Keratinocyte (primary cell): ENCODE data around the gene SAMD4A. TPM values are rescaled to one million over a fixed set of nuclear protein-coding genes. Genes with fewer than 3 reads are reported as not detected.
A peak's percentile ranks its signal among the peaks of the same experiment; 100 is the strongest.

Experiments used
- DNase-seq: peaks from one replicate; pipeline ENCODE4 v3.0.0-alpha.2; 2011; ENCODE audit warnings: low read depth, missing footprints, low spot score
- FAIRE-seq: peaks from 2 replicates; lab custom pipeline; 2011; peaks lifted over from hg19 to GRCh38; lab: Jason Lieb, UNC
- H2AFZ ChIP-seq: 2 replicates; pipeline ENCODE4 v1.6.0; 2012; ENCODE audit warnings: low read length, control low read depth, inconsistent platforms; ENCODE audit not compliant: control insufficient read depth
- H3K27ac ChIP-seq: 2 replicates; pipeline ENCODE4 v1.5.1; 2011; ENCODE audit warnings: low read length; ENCODE audit not compliant: control insufficient read depth, insufficient read depth
- H3K27me3 ChIP-seq: 3 replicates; pipeline ENCODE4 v1.6.0; 2011; ENCODE audit warnings: low read length; ENCODE audit not compliant: control insufficient read depth, insufficient read depth; ENCODE audit errors: extremely low read depth
- H3K36me3 ChIP-seq, 2 experiments: 2 replicates in 1 of 2; 3 replicates in 1 of 2; pipeline ENCODE4 v1.5.1; 2011; ENCODE audit warnings: low read length in 2 of 2, mild to moderate bottlenecking in 1 of 2; ENCODE audit not compliant: control insufficient read depth in 2 of 2, insufficient read depth in 2 of 2; ENCODE audit errors: extremely low read depth in 1 of 2
- H3K4me1 ChIP-seq: 3 replicates; pipeline ENCODE4 v1.5.1; 2011; ENCODE audit warnings: low read length; ENCODE audit not compliant: control insufficient read depth, insufficient read depth; ENCODE audit errors: extremely low read depth
- H3K4me2 ChIP-seq: 3 replicates; pipeline ENCODE4 v1.6.0; 2011; ENCODE audit warnings: low read depth, low read length; ENCODE audit not compliant: control insufficient read depth, insufficient read depth; ENCODE audit errors: extremely low read depth
- H3K4me3 ChIP-seq, 3 experiments: fragments of 200-600 bp in 1 of 3; sonication (generic) in 1 of 3; 2 replicates in 2 of 3; 3 replicates in 1 of 3; pipeline ENCODE4 v1.5.1; 2011 to 2016; ENCODE audit warnings: low read length in 3 of 3, mild to moderate bottlenecking in 3 of 3, control low read depth in 2 of 3, inconsistent platforms in 1 of 3, low read depth in 1 of 3, mixed read lengths in 1 of 3, mixed run types in 1 of 3, moderate library complexity in 1 of 3; ENCODE audit not compliant: control insufficient read depth in 2 of 3, insufficient read depth in 2 of 3; ENCODE audit errors: extremely low read depth in 1 of 3
- H3K79me2 ChIP-seq: 2 replicates; pipeline ENCODE4 v1.6.0; 2012; ENCODE audit warnings: low read length; ENCODE audit not compliant: control insufficient read depth, insufficient read depth
- H3K9ac ChIP-seq: 3 replicates; pipeline ENCODE4 v1.6.0; 2011; ENCODE audit warnings: low read length; ENCODE audit not compliant: control insufficient read depth, insufficient read depth; ENCODE audit errors: extremely low read depth
- H3K9me1 ChIP-seq: 3 replicates; pipeline ENCODE4 v1.6.0; 2011; ENCODE audit warnings: low read length; ENCODE audit not compliant: control insufficient read depth, insufficient read depth; ENCODE audit errors: extremely low read depth
- H3K9me3 ChIP-seq: 2 replicates; pipeline ENCODE4 v1.5.1; 2012; ENCODE audit warnings: low read depth, low read length; ENCODE audit not compliant: control insufficient read depth
- H4K20me1 ChIP-seq: 3 replicates; pipeline ENCODE4 v1.6.0; 2011; ENCODE audit warnings: low read length; ENCODE audit not compliant: control insufficient read depth, insufficient read depth; ENCODE audit errors: extremely low read depth
- EZH2 ChIP-seq: IDR thresholded peaks from one replicate; pipeline ENCODE4 v1.6.1; 2012; ENCODE audit warnings: inconsistent platforms, mild to moderate bottlenecking, low read length, moderate library complexity
- dilution Hi-C: fragments of 300-500 bp; cut with MboI; formaldehyde crosslinking; loops from one replicate; pipeline ENCODE4 v1.7.0; 2020; ENCODE audit warnings: low sequenced_read_pairs; ENCODE audit not compliant: extremely low pct_ligation_motif_present
- polyA plus RNA-seq, 5 experiments: library from polyadenylated mRNA; depleted of rRNA in 3 of 5; stranded (reverse) in 3 of 5; stranded (forward) in 1 of 5; unstranded in 1 of 5; fragments of >200 nt; gene quantifications; 1 replicate in 1 of 5; 2 replicates in 3 of 5; 3 replicates in 1 of 5; pipeline versions ENCODE4 v1.2.1 to v1.2.3, GENCODE V29; 2011 to 2012; ENCODE audit warnings: missing spikeins in 2 of 5, low read depth in 1 of 5, low replicate concordance in 1 of 5
- TF ChIP-seq, protein P1 (sequence below), 3 experiments: IDR thresholded peaks in 1 of 3; conservative IDR thresholded peaks in 1 of 3; optimal IDR thresholded peaks in 1 of 3; 2 replicates in 2 of 3; 3 replicates in 1 of 3; pipeline versions ENCODE3 to v1.5.1; 2011; ENCODE audit warnings: low read length in 3 of 3, mild to moderate bottlenecking in 3 of 3, moderate library complexity in 2 of 3, control low read depth in 1 of 3, inconsistent platforms in 1 of 3; ENCODE audit not compliant: insufficient read depth in 2 of 3; ENCODE audit errors: extremely low read depth in 1 of 3

SAMD4A gene
- polyA plus RNA-seq, 1 donor (not counting 4 experiments of a cell fraction or from before 2014, with no cell fraction given) = 16.2 TPM

DNA sequence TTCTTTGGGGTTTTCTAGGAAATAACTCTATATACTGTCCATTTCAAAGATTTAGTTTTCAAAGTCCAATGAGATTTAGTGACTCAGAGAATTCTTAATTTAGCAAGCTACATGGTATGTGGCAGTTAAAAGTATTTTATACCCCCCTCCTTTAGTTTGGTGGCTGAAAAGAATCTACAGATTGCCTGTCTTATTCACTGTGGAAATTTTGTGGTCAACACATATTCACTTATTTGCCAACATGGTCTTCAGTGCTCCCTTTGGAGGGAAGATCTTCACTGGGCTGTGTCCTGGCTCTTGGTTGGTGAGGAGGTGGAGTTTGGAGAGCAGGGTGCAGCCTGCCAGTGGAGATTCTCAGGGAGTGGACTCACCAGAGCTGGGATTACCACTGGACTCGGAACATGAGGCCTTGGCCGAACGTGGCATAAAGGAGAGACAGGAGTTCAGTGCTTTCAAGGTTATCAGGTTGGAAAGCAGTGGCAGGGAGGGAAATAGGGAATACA lies 39.8 kb downstream of the SAMD4A start:
- FAIRE-seq (no peak), DNase-seq (no peak)
- Histone ChIP-seq H3K4me2 (no peak overlapping the region), H2AFZ (no peak overlapping the region), H3K4me3 (no peak overlapping the region), H3K36me3 (peaks cover 0 to 5% of the 10 kb centered on the region in 2 experiments), H3K9me1 (no peaks in the 10 kb centered on the region), H3K79me2 (peaks cover 43% of the 10 kb centered on the region), H4K20me1 (peaks cover 6% of the 10 kb centered on the region), H3K4me1 (peaks cover 17% of the 10 kb centered on the region), H3K27me3 (no peaks in the 10 kb centered on the region), H3K9me3 (no peaks in the 10 kb centered on the region), H3K9ac (no peak overlapping the region), H3K27ac (peak overlapping the region; percentile 25)
- dilution Hi-C loops = no loop called here
- TF ChIP-seq, protein P1, sequence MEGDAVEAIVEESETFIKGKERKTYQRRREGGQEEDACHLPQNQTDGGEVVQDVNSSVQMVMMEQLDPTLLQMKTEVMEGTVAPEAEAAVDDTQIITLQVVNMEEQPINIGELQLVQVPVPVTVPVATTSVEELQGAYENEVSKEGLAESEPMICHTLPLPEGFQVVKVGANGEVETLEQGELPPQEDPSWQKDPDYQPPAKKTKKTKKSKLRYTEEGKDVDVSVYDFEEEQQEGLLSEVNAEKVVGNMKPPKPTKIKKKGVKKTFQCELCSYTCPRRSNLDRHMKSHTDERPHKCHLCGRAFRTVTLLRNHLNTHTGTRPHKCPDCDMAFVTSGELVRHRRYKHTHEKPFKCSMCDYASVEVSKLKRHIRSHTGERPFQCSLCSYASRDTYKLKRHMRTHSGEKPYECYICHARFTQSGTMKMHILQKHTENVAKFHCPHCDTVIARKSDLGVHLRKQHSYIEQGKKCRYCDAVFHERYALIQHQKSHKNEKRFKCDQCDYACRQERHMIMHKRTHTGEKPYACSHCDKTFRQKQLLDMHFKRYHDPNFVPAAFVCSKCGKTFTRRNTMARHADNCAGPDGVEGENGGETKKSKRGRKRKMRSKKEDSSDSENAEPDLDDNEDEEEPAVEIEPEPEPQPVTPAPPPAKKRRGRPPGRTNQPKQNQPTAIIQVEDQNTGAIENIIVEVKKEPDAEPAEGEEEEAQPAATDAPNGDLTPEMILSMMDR (optimal IDR thresholded peaks at IDR 0.05 in 1 of 3, IDR thresholded peaks at IDR 0.05 in 1 of 3, conservative IDR thresholded peaks at IDR 0.05 in 1 of 3; ENCODE audit: extremely low read depth in 1 of 3, insufficient read depth in 2 of 3, low read length in 3 of 3) = no peak
- TF ChIP-seq EZH2 = no peak

DNA sequence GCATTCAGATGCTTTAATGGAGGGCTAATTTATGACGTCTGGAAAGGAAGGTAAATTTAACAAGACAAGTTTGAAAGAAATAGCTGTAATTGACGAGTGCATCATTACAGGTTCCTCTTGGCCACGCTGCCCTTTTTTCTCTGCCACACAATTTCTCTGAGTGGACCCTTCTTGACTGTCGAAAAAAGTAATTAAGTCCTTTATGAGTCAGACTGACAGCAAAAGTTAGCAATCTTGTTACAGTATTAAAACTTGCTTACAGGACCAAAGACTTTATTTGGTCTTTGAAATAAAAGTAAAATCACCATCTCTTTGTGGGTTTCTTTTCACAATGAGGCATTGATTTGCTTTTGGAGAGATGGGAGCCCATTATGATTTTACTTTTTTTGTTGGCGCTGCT lies 42.6 kb downstream of the SAMD4A start:
- Histone ChIP-seq H3K27ac (no peak overlapping the region), H3K4me2 (no peak overlapping the region), H2AFZ (no peak overlapping the region), H3K36me3 (peaks cover 0 to 6% of the 10 kb centered on the region in 2 experiments), H4K20me1 (no peaks in the 10 kb centered on the region), H3K4me1 (peaks cover 13% of the 10 kb centered on the region), H3K9me3 (no peaks in the 10 kb centered on the region), H3K4me3 (no peak overlapping the region), H3K27me3 (no peaks in the 10 kb centered on the region), H3K79me2 (peaks cover 34% of the 10 kb centered on the region), H3K9me1 (no peaks in the 10 kb centered on the region), H3K9ac (no peak overlapping the region)
- TF ChIP-seq EZH2 = no peak
- TF ChIP-seq, protein P1 (optimal IDR thresholded peaks at IDR 0.05 in 1 of 3, IDR thresholded peaks at IDR 0.05 in 1 of 3, conservative IDR thresholded peaks at IDR 0.05 in 1 of 3; ENCODE audit: extremely low read depth in 1 of 3, insufficient read depth in 2 of 3, low read length in 3 of 3) = no peak
- DNase-seq (no peak), FAIRE-seq (no peak)
- dilution Hi-C loops = no loop called here
